Measurements from ENCODE around the gene COLEC12.

GRCh38 chr18:341102-341501 is 159.4 kb downstream of the COLEC12 start:
- no peak for TF ChIP-seq POLR2A (IDR thresholded peaks at IDR 0.05)
- TF ChIP-seq CTCF (IDR thresholded peaks at IDR 0.05): no peak

All from thyroid gland (tissue), 4 donors.